Tibial nerve (tissue), 4 donors: ENCODE results near the gene NEDD9.

Source experiments
- EP300 ChIP-seq, 2 donors: sonication (generic); formaldehyde crosslinking; IDR thresholded peaks; one replicate each; pipeline ENCODE4 v1.6.1; 2017; ENCODE audit warnings: antibody characterized with exemption in 2 of 2, mild to moderate bottlenecking in 1 of 2
- POLR2A ChIP-seq, 2 donors: fragments of 450-650 bp; IDR thresholded peaks; one replicate each; pipeline ENCODE4 v1.6.1; 2017; ENCODE audit warnings: antibody characterized with exemption in 2 of 2, mild to moderate bottlenecking in 2 of 2, moderate library complexity in 2 of 2
- TF ChIP-seq, protein P1 (sequence below), 5 experiments: fragments of 200-600 bp in 3 of 5; fragments of 450-650 bp in 2 of 5; sonication (generic) in 3 of 5; IDR thresholded peaks; one replicate each; pipeline ENCODE4 v1.5.1; 2016 to 2019; ENCODE audit warnings: antibody characterized with exemption in 5 of 5, mild to moderate bottlenecking in 3 of 5, moderate library complexity in 2 of 5

DNA sequence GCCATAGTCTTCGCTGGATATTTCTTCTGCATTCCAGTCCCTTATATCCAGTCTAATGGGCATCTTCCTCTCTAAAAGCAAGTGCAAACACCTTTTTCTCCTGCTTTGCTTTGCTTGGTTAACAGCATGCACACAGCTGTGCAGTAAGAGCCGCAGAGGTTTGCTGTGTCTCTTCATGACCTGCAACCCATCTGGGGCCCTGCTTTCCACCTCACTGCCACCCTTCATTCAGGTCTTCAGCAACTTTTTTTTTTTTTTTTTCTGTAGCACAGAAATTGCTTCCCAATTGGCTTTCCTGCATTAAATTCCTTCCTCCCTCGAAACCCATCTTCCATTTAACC, 14.4 kb downstream of the NEDD9 start:
- TF ChIP-seq, protein P1, sequence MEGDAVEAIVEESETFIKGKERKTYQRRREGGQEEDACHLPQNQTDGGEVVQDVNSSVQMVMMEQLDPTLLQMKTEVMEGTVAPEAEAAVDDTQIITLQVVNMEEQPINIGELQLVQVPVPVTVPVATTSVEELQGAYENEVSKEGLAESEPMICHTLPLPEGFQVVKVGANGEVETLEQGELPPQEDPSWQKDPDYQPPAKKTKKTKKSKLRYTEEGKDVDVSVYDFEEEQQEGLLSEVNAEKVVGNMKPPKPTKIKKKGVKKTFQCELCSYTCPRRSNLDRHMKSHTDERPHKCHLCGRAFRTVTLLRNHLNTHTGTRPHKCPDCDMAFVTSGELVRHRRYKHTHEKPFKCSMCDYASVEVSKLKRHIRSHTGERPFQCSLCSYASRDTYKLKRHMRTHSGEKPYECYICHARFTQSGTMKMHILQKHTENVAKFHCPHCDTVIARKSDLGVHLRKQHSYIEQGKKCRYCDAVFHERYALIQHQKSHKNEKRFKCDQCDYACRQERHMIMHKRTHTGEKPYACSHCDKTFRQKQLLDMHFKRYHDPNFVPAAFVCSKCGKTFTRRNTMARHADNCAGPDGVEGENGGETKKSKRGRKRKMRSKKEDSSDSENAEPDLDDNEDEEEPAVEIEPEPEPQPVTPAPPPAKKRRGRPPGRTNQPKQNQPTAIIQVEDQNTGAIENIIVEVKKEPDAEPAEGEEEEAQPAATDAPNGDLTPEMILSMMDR (IDR thresholded peaks at IDR 0.05): no peak
- no peak for TF ChIP-seq POLR2A (IDR thresholded peaks at IDR 0.05)
- no peak for TF ChIP-seq EP300 (IDR thresholded peaks at IDR 0.05)
